CD4-positive, CD25-positive, alpha-beta regulatory T cell (primary cell): ENCODE measurements around the gene PDE7B. TPM values are rescaled to one million over a fixed set of nuclear protein-coding genes. Genes with fewer than 3 reads are reported as not detected.

Experiments used
- ATAC-seq, 2 donors: fragments of 150-1000 bp; cut with Tn5 transposase; one replicate each; pipeline ENCODE4 v1.10.0; 2021; ENCODE audit warnings: low read depth in 2 of 2, moderate number of reproducible peaks in 2 of 2, moderate library complexity in 1 of 2
- DNase-seq, 3 donors: peaks; one replicate each; pipeline versions ENCODE4 v3.0.0 to v3.0.0-alpha.2; 2012 to 2022; ENCODE audit warnings: mixed read lengths in 1 of 3
- H3K27ac ChIP-seq: one replicate; pipeline ENCODE4 v1.7.0; 2013; ENCODE audit warnings: mild to moderate bottlenecking, low read length; ENCODE audit not compliant: insufficient read depth, poor library complexity, severe bottlenecking
- H3K27me3 ChIP-seq: one replicate; pipeline ENCODE4 v1.7.0; 2013; ENCODE audit warnings: low read length; ENCODE audit not compliant: control insufficient read depth, insufficient read depth
- H3K36me3 ChIP-seq: one replicate; pipeline ENCODE4 v1.7.0; 2013; ENCODE audit warnings: mild to moderate bottlenecking, low read length, moderate library complexity; ENCODE audit not compliant: control insufficient read depth, insufficient read depth
- H3K4me1 ChIP-seq: 2 replicates; pipeline ENCODE4 v1.7.0; 2013; ENCODE audit warnings: mild to moderate bottlenecking, low read length; ENCODE audit not compliant: insufficient read depth, control insufficient read depth, poor library complexity, severe bottlenecking
- H3K4me3 ChIP-seq: one replicate; pipeline ENCODE4 v1.7.0; 2013; ENCODE audit warnings: low read depth, mild to moderate bottlenecking, low read length, moderate library complexity
- H3K9me3 ChIP-seq, 2 experiments: 1 replicate in 1 of 2; 2 replicates in 1 of 2; pipeline ENCODE4 v1.7.0; 2013; ENCODE audit warnings: low read length in 2 of 2, mild to moderate bottlenecking in 1 of 2, moderate library complexity in 1 of 2; ENCODE audit not compliant: control insufficient read depth in 2 of 2
- H3K27ac Mint-ChIP-seq, 3 donors: one replicate each; pipeline ENCODE4 v1.8.0; 2020 to 2022; ENCODE audit warnings: mild to moderate bottlenecking in 3 of 3, mixed read lengths in 3 of 3, moderate library complexity in 2 of 3
- H3K27me3 Mint-ChIP-seq: one replicate; pipeline ENCODE4 v1.8.0; 2022; ENCODE audit warnings: mild to moderate bottlenecking, mixed read lengths
- H3K36me3 Mint-ChIP-seq: one replicate; pipeline ENCODE4 v1.8.0; 2020; ENCODE audit warnings: mixed read lengths
- H3K4me1 Mint-ChIP-seq, 4 donors: one replicate each; pipeline ENCODE4 v1.8.0; 2020 to 2022; ENCODE audit warnings: mixed read lengths in 4 of 4, mild to moderate bottlenecking in 1 of 4
- H3K4me3 Mint-ChIP-seq, 4 donors: one replicate each; pipeline ENCODE4 v1.8.0; 2020 to 2022; ENCODE audit warnings: mild to moderate bottlenecking in 4 of 4, mixed read lengths in 4 of 4, moderate library complexity in 3 of 4
- H3K9me3 Mint-ChIP-seq, 7 donors: one replicate each; pipeline ENCODE4 v1.8.0; 2020 to 2022; ENCODE audit warnings: mixed read lengths in 7 of 7, mild to moderate bottlenecking in 3 of 7, moderate library complexity in 2 of 7
- polyA plus RNA-seq, 4 donors: library from polyadenylated mRNA; unstranded; fragments of 300-500 nt; fragmentation: Illumina TruSeq; gene quantifications; one replicate each; pipeline ENCODE4 v1.2.3, GENCODE V29; 2021
- total RNA-seq: library from RNA; stranded (reverse); gene quantifications from one replicate; pipeline ENCODE4 v1.2.3, GENCODE V29; 2022

Gene PDE7B
- total and polyA plus RNA-seq, 5 donors from 2014 or later = 0.03 to 0.25 (median 0.07) TPM; not detected in 1

DNA sequence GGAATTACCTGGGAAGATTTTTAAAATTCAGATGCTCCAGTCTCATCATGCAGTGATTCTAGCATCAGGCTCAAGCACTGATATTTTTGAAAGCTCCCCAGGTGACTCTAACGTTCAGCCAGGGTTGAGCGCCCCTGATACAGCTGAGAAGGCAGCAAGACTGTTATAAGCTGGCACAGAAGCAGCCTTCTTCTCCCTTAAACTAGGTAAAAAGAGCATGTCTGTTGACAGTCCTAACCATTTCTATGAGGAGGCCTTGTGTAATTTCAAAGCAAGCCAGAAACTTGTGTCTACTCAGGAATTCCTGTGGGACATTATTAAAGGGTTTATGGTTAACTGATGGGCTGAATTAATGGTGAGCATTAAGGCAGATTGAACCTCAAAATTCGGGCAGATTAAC is 141.9 kb downstream of the PDE7B start:
- Histone ChIP-seq H3K36me3 (no peaks in the 10 kb centered on the region), H3K4me3 (no peak overlapping the region), H3K27ac (no peak overlapping the region), H3K9me3 (no peaks in the 10 kb centered on the region), H3K4me1 (no peaks in the 10 kb centered on the region), H3K27me3 (no peaks in the 10 kb centered on the region)
- H3K9me3 Mint-ChIP-seq = peaks cover 0 to 2% (median 0%) of the 10 kb centered on the region in 7 donors
- ATAC-seq = no peak
- no peaks in the 10 kb centered on the region for H3K36me3 Mint-ChIP-seq
- no peak for DNase-seq
- peaks cover 4% of the 10 kb centered on the region for H3K27me3 Mint-ChIP-seq
- H3K4me3 Mint-ChIP-seq = no peak overlapping the region
- H3K27ac Mint-ChIP-seq = no peak overlapping the region
- no peaks in the 10 kb centered on the region for H3K4me1 Mint-ChIP-seq

DNA sequence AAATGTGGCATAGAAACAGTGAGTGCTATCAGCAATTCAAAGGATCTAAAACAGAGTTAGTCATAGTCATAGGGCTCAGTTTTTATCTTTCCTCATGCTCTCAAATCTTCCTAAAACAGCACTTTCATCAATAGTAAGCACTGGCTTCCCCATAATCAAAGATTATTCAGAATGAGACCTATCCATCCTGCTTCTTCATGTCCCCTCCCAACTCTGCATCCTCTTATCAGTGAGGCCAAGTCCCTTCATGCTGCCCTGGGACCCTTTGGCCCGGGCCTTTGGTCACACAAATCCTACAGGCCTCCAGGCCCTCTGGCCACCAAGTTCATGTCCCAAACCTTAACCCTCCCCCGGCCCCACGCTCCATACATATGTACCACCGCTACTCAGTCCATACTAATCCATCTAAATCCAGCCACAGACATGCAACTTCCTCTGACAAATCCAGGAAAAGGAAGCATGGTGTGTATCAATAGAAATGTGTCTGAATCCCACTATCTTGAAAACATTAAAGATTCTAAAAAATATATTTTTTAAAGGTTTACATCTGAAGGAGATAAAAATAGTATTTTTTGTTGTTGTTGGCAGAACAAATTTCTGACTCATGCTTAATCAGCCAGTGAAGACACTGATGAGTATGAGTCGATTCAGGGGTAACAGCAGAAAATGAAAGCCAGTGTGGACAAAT is 143.5 kb downstream of the PDE7B start:
- ATAC-seq (no peak), DNase-seq (no peak)
- Histone ChIP-seq H3K9me3 (no peaks in the 10 kb centered on the region), H3K27me3 (no peaks in the 10 kb centered on the region), H3K27ac (no peak overlapping the region), H3K36me3 (no peaks in the 10 kb centered on the region), H3K4me3 (no peak overlapping the region), H3K4me1 (no peaks in the 10 kb centered on the region)
- Mint-ChIP-seq H3K27me3 (peaks cover 9% of the 10 kb centered on the region), H3K27ac (no peak overlapping the region), H3K9me3 (peaks cover 0 to 5% (median 2%) of the 10 kb centered on the region in 7 donors), H3K36me3 (no peaks in the 10 kb centered on the region), H3K4me3 (no peak overlapping the region), H3K4me1 (no peaks in the 10 kb centered on the region)

DNA sequence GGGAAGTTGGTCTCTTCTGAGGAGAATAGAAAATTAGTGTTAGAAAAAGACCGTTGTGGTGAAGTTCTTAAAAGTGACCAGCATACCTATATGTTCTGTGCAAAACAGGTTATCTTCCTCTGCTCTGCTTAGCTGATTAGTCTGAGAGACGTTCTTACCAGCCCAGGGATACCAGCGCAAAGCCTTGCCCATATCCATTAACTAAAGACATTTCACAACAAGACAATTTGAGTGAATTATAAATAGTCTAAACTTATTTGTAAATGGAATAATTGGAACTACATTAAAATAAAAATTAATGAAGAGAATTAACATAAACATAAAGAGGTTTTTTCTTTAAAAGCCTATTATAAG is 144.0 kb downstream of the PDE7B start:
- DNase-seq (no peak), ATAC-seq (no peak)
- peaks cover 9% of the 10 kb centered on the region for H3K27me3 Mint-ChIP-seq
- H3K27ac Mint-ChIP-seq = no peak overlapping the region
- H3K9me3 Mint-ChIP-seq = peaks cover 0 to 5% (median 3%) of the 10 kb centered on the region in 7 donors
- Histone ChIP-seq H3K36me3 (no peaks in the 10 kb centered on the region), H3K4me1 (no peaks in the 10 kb centered on the region), H3K27ac (no peak overlapping the region), H3K27me3 (no peaks in the 10 kb centered on the region), H3K4me3 (no peak overlapping the region), H3K9me3 (no peaks in the 10 kb centered on the region)
- H3K4me1 Mint-ChIP-seq = no peaks in the 10 kb centered on the region
- no peaks in the 10 kb centered on the region for H3K36me3 Mint-ChIP-seq
- no peak overlapping the region for H3K4me3 Mint-ChIP-seq

DNA sequence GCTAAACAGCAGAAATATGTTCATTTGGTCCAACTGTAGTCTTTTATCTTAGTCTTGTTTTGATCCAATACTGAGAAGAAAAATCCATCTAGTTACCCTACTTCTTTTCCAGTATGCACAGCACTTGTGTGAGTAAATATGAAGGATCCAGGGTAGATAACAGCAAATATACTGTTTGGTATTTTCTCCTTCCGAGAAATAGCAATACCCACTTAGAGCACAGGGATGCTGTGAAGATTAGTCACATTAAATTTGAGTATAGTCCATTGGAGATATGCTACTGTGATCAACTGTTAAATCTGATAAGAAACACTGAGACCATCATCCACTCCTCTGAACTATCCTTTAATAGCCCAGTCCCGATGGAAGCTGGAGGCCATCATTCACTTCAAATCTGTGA is 145.2 kb downstream of the PDE7B start:
- H3K4me3 Mint-ChIP-seq = no peak overlapping the region
- peaks cover 9% of the 10 kb centered on the region for H3K27me3 Mint-ChIP-seq

DNA sequence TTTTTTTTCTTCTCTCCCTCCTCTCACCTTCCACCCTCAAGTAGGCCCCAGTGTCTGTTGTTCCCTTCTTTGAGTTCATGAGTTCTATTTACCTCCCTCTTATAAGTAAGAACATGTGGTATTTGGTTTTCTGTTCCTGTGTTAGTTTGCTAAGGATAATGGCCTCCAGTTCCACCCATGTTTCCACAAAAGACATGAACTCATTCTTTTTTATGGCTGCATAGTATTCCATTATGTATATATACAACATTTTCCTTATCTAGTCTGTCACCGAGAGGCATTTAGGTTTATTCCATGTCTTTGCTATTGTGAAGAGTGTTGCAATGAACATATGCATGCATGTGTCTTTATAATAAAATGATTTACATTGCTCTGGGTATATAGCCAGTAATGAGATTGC is 147.9 kb downstream of the PDE7B start:
- Histone ChIP-seq H3K27me3 (no peaks in the 10 kb centered on the region), H3K4me1 (no peaks in the 10 kb centered on the region), H3K4me3 (no peak overlapping the region), H3K27ac (no peak overlapping the region), H3K36me3 (no peaks in the 10 kb centered on the region), H3K9me3 (no peaks in the 10 kb centered on the region)
- Mint-ChIP-seq H3K27me3 (peaks cover 5% of the 10 kb centered on the region), H3K4me3 (no peak overlapping the region), H3K36me3 (no peaks in the 10 kb centered on the region), H3K9me3 (peaks cover 0 to 6% (median 3%) of the 10 kb centered on the region in 7 donors), H3K4me1 (no peaks in the 10 kb centered on the region), H3K27ac (no peak overlapping the region)
- ATAC-seq (no peak), DNase-seq (no peak)

More for the DNA sequence above, 145.2 kb downstream of the PDE7B start:
- Histone ChIP-seq H3K9me3 (no peaks in the 10 kb centered on the region), H3K36me3 (no peaks in the 10 kb centered on the region), H3K27ac (no peak overlapping the region), H3K4me1 (no peaks in the 10 kb centered on the region), H3K4me3 (no peak overlapping the region), H3K27me3 (no peaks in the 10 kb centered on the region)
- Mint-ChIP-seq H3K9me3 (peaks cover 0 to 5% (median 3%) of the 10 kb centered on the region in 7 donors), H3K4me1 (no peaks in the 10 kb centered on the region), H3K27ac (no peak overlapping the region), H3K36me3 (no peaks in the 10 kb centered on the region)
- ATAC-seq = no peak
- DNase-seq = no peak

DNA sequence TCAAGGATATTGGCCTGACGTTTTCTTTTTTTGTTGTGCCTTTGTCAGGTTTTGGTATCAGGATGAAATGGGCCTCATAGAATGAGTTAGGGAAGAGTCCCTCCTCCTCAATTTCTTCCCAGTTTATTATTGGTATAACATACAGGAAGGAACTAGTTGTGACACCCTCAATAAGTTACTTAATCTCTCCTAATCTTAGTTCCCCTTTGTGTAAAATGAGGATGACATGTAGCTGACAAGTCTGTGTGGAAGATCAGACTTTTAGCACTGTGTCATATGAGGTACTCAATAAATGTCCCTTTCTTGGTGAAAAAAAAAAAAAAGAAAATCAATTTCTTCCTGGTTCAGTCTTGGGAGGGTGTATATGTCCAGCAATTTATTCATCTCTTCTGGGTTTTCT is 155.8 kb downstream of the PDE7B start:
- Histone ChIP-seq H3K27me3 (no peaks in the 10 kb centered on the region), H3K4me1 (no peaks in the 10 kb centered on the region), H3K9me3 (no peaks in the 10 kb centered on the region), H3K36me3 (no peaks in the 10 kb centered on the region), H3K27ac (no peak overlapping the region), H3K4me3 (no peak overlapping the region)
- H3K4me1 Mint-ChIP-seq = no peaks in the 10 kb centered on the region
- H3K4me3 Mint-ChIP-seq = no peak overlapping the region
- no peaks in the 10 kb centered on the region for H3K36me3 Mint-ChIP-seq
- no peaks in the 10 kb centered on the region for H3K27me3 Mint-ChIP-seq
- DNase-seq (no peak), ATAC-seq (no peak)
- peaks cover 1 to 7% (median 3%) of the 10 kb centered on the region in 7 donors for H3K9me3 Mint-ChIP-seq
- H3K27ac Mint-ChIP-seq = no peak overlapping the region

DNA sequence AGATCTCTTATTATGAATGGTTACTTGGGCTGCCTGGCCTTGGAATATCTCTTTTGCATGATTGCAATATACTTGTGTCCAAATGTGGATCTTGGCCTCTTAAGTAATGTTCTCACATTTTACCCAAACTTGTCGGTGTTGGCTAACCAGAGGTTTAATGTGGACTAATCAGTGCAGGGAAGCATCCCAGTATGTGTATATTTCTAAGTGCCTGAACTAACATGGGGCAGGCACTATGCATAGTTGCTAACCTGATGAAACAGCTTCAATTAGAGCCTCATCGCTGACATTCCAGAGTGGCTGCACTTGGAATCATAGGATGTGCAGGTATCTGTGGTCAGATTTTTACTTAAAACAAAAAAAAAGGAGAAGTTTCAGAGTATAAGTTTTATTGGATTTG is 160.0 kb downstream of the PDE7B start:
- no peaks in the 10 kb centered on the region for H3K36me3 ChIP-seq
- H3K27me3 Mint-ChIP-seq = no peaks in the 10 kb centered on the region
- no peaks in the 10 kb centered on the region for H3K4me1 ChIP-seq
- no peaks in the 10 kb centered on the region for H3K27me3 ChIP-seq
- H3K9me3 Mint-ChIP-seq = peaks cover 0 to 5% (median 3%) of the 10 kb centered on the region in 7 donors
- no peaks in the 10 kb centered on the region for H3K36me3 Mint-ChIP-seq
- H3K9me3 ChIP-seq = no peaks in the 10 kb centered on the region
- H3K4me3 ChIP-seq = no peak overlapping the region
- H3K27ac Mint-ChIP-seq = no peak overlapping the region
- ATAC-seq (no peak), DNase-seq (no peak)
- H3K4me1 Mint-ChIP-seq = no peaks in the 10 kb centered on the region
- no peak overlapping the region for H3K4me3 Mint-ChIP-seq
- H3K27ac ChIP-seq = no peak overlapping the region

DNA sequence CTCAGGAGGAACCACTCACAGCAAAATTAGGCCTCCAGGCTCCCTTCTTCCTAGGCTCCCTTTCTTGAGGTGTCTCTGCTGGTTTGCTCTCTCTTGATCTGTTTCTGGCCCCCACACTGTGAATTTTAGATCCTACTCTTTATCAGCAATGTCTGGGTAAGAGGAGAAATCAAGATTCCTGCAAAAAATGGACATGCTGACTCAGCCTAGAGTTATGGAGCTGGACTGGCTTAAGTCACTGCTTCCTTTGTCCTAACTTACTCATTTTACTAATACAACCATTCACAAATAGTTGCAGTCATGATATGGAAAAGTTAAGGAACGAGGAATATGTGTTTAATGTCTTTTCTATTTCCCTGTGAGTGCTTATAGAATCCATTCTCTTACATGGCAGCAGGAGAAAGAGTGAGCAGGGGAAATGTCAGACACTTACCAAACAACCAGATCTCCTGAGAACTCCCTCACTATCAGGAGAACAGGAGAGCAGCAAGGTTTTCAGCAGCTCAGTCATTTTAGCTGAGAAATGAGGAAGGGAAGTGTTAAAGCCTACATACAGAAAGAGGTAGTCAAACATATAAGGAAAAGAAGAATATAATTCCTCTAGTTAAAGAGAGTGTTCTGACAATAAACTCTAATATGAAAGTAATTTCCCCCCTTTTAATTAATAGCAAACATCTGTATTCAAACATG is 160.8 kb downstream of the PDE7B start:
- no peaks in the 10 kb centered on the region for H3K4me1 ChIP-seq
- H3K27ac ChIP-seq = no peak overlapping the region
- ATAC-seq = no peak
- no peak for DNase-seq
- no peak overlapping the region for H3K4me3 ChIP-seq
- Mint-ChIP-seq H3K27ac (no peak overlapping the region), H3K36me3 (no peaks in the 10 kb centered on the region), H3K4me1 (no peaks in the 10 kb centered on the region), H3K27me3 (no peaks in the 10 kb centered on the region), H3K9me3 (peaks cover 0 to 5% (median 3%) of the 10 kb centered on the region in 7 donors), H3K4me3 (no peak overlapping the region)
- H3K9me3 ChIP-seq = no peaks in the 10 kb centered on the region
- no peaks in the 10 kb centered on the region for H3K36me3 ChIP-seq
- no peaks in the 10 kb centered on the region for H3K27me3 ChIP-seq
